Stimulated activated CD4-positive, alpha-beta T cell treated with anti-CD3 and anti-CD28 coated beads, Interleukin-4, amount 100 ng/mL, for 24 hours (primary cell): ENCODE measurements around the gene TSPY10.
"Not testable (repeated sequence)": the region's sequence is repeated elsewhere in the genome, so short reads cannot be mapped to it uniquely, and the experiment has no call there.

Source experiments
- DNase-seq: peaks from one replicate; pipeline ENCODE4 v3.0.0-alpha.2; 2020

TSPY10 gene, protein sequence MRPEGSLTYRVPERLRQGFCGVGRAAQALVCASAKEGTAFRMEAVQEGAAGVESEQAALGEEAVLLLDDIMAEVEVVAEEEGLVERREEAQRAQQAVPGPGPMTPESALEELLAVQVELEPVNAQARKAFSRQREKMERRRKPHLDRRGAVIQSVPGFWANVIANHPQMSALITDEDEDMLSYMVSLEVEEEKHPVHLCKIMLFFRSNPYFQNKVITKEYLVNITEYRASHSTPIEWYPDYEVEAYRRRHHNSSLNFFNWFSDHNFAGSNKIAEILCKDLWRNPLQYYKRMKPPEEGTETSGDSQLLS

DNA sequence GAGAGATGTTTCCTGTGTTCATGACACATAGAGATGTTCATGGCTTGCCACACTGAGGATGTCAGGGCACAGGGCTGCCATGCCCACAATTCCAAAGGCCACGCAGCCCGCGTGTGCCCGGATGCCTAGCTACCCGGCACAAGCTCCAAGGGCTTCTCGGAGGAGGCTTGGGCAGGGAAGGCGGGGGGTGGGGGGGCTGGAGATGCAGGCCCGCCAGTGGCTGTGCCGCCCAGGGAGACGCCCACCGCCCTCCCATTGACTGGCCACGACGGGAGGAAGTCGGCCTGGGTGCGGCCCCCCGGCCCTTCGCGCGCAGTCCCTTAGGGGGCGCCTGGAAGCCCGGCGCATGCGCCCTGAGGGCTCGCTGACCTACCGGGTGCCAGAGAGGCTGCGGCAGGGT is at the start of gene TSPY10:
TSPY10 (plus strand) TSS at position 301 of the 400 bp plus-strand sequence; CDS start at position 347, 46 bp downstream.
- DNase-seq = not testable (repeated sequence)

GRCh38 chrY:9486967-9487366 is 40.7 kb upstream of the TSPY10 start, which contains the start of gene TSPY9:
Gene TSPY9, plus strand, starts transcription at chrY:9487267. Its CDS starts 46 bp downstream, at chrY:9487313.
- DNase-seq = not testable (repeated sequence)

- not testable (repeated sequence) for DNase-seq
These were observed 23.3 kb upstream of the TSPY10 start for GRCh38 chrY:9504396-9504795.

DNA sequence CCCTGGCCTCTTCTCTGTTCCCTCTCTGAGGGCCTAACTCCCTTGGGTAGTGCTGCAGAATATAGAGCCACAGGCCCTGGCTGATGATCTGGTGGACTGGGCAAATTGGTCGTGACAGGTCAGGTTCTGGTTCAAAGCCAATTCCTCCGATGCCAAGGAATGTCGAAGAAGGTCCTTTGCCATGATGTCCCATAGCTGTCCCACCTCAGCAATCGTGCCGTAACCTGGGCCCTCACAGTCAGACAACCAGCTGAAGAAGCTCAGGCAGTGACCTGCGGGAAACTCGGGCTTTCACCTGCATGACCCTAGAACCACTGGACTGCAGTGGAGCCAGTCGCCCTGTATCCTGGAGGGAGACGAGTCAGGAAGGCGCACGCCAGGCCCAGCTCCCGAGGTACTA is 11.4 kb upstream of the TSPY10 start:
- DNase-seq = not testable (repeated sequence)
